Neutrophil (primary cell): ENCODE data around the gene TMA7B.

Experiments
- H3K27ac ChIP-seq: fragments of 200-600 bp; sonication (generic); 2 replicates; pipeline ENCODE4 v1.5.1; 2016; ENCODE audit warnings: mild to moderate bottlenecking, moderate library complexity
- H3K27me3 ChIP-seq: fragments of 200-600 bp; sonication (generic); 2 replicates; pipeline ENCODE4 v1.6.0; 2016; ENCODE audit warnings: mild to moderate bottlenecking
- H3K36me3 ChIP-seq: fragments of 200-600 bp; sonication (generic); 2 replicates; pipeline ENCODE4 v1.5.1; 2017
- H3K4me1 ChIP-seq, 2 experiments: fragments of 200-600 bp in 1 of 2; sonication (generic) in 1 of 2; 1 replicate in 1 of 2; 2 replicates in 1 of 2; pipeline versions ENCODE4 v1.5.1 to v1.6.1; 2013 to 2016; ENCODE audit warnings: low read depth in 1 of 2, low read length in 1 of 2, mild to moderate bottlenecking in 1 of 2, moderate library complexity in 1 of 2; ENCODE audit not compliant: control insufficient read depth in 1 of 2, insufficient read depth in 1 of 2
- H3K4me3 ChIP-seq, 2 experiments: fragments of 200-600 bp in 1 of 2; sonication (generic) in 1 of 2; 1 replicate in 1 of 2; 2 replicates in 1 of 2; pipeline ENCODE4 v1.5.1; 2013 to 2016; ENCODE audit warnings: low read depth in 1 of 2, low read length in 1 of 2, mild to moderate bottlenecking in 1 of 2, moderate library complexity in 1 of 2
- H3K9me3 ChIP-seq: fragments of 200-600 bp; sonication (generic); 2 replicates; pipeline ENCODE4 v1.5.1; 2016
- CTCF ChIP-seq: fragments of 200-600 bp; sonication (generic); IDR thresholded peaks from 2 replicates; pipeline ENCODE4 v1.5.1; 2016; ENCODE audit warnings: antibody characterized with exemption

Gene TMA7B

GRCh38 chr22:39956932-39957664, 3.1 kb upstream of the TMA7B start:
- TF ChIP-seq CTCF = no peak
- Histone ChIP-seq H3K36me3 (no peaks in the 10 kb centered on the region), H3K27ac (no peak overlapping the region), H3K27me3 (peaks cover 40% of the 10 kb centered on the region), H3K4me3 (no peak overlapping the region), H3K9me3 (no peaks in the 10 kb centered on the region), H3K4me1 (peaks cover 33 to 38% of the 10 kb centered on the region in 2 experiments)

- Histone ChIP-seq H3K27ac (no peak overlapping the region), H3K27me3 (peaks cover 40% of the 10 kb centered on the region), H3K36me3 (no peaks in the 10 kb centered on the region), H3K4me3 (no peak overlapping the region), H3K9me3 (no peaks in the 10 kb centered on the region), H3K4me1 (peaks cover 43 to 49% of the 10 kb centered on the region in 2 experiments)
- no peak for TF ChIP-seq CTCF
These were observed 2.0 kb upstream of the TMA7B start for GRCh38 chr22:39958009-39958711.

GRCh38 chr22:39958949-39959639, 1.1 kb upstream of the TMA7B start:
- Histone ChIP-seq H3K4me3 (no peak overlapping the region), H3K27me3 (peaks cover 40% of the 10 kb centered on the region), H3K9me3 (no peaks in the 10 kb centered on the region), H3K36me3 (no peaks in the 10 kb centered on the region), H3K27ac (no peak overlapping the region), H3K4me1 (peaks cover 53 to 54% of the 10 kb centered on the region in 2 experiments)
- no peak for TF ChIP-seq CTCF

- H3K4me3 ChIP-seq = peak overlapping the region in 1 of 2 experiments; percentile 36
These were observed 872 bp downstream of the TMA7B start for GRCh38 chr22:39960791-39961746.

More at GRCh38 chr22:39960791-39961746, 872 bp downstream of the TMA7B start:
- no peak for TF ChIP-seq CTCF
- H3K27me3 ChIP-seq = peaks cover 46% of the 10 kb centered on the region
- H3K9me3 ChIP-seq = no peaks in the 10 kb centered on the region
- peak overlapping the region; percentile 80 for H3K27ac ChIP-seq
- H3K36me3 ChIP-seq = no peaks in the 10 kb centered on the region
- H3K4me1 ChIP-seq = peaks cover 57% of the 10 kb centered on the region in 2 experiments
